K562 (cell line): ENCODE measurements around the gene CTSH.

Source experiments
- BCLAF1 ChIP-seq, 2 experiments: fragments of 450-650 bp in 1 of 2; IDR thresholded peaks; 2 replicates each; pipeline ENCODE4 v1.6.1; 2011 to 2017; ENCODE audit warnings: low read depth in 2 of 2, antibody characterized with exemption in 1 of 2, borderline replicate concordance in 1 of 2, low read length in 1 of 2, mild to moderate bottlenecking in 1 of 2, mixed read lengths in 1 of 2; ENCODE audit not compliant: control insufficient read depth in 1 of 2
- CHCHD3 ChIP-seq: fragments of 250-450 bp; sonication (Bioruptor Pico); IDR thresholded peaks from 2 replicates; pipeline ENCODE4 v2.1.2; 2022; ENCODE audit warnings: mild to moderate bottlenecking
- ELF4 ChIP-seq: fragments of 450-650 bp; formaldehyde crosslinking; IDR thresholded peaks from 2 replicates; pipeline ENCODE4 v1.4.0; 2022; ENCODE audit warnings: missing genetic modification characterization
- EZH2 ChIP-seq: IDR thresholded peaks from 2 replicates; pipeline ENCODE4 v1.6.1; 2012; ENCODE audit warnings: low read depth, mild to moderate bottlenecking, inconsistent platforms, low read length, borderline replicate concordance
- PCBP1 ChIP-seq: fragments of 200-400 bp; formaldehyde crosslinking; IDR thresholded peaks from 2 replicates; pipeline ENCODE4 v1.6.1; 2018; ENCODE audit warnings: mild to moderate bottlenecking, low read depth, low read length; ENCODE audit not compliant: poor library complexity, severe bottlenecking
- PHB ChIP-seq: fragments of 250-450 bp; sonication (Bioruptor Pico); IDR thresholded peaks from 2 replicates; pipeline ENCODE4 v1.5.0; 2021
- POLR2A ChIP-seq: fragments of 450-650 bp; conservative IDR thresholded peaks from 2 replicates; pipeline ENCODE4 v1.6.1; 2016
- POLR2G ChIP-seq: fragments of 200-400 bp; formaldehyde crosslinking; IDR thresholded peaks from 2 replicates; pipeline ENCODE4 v1.6.1; 2017; ENCODE audit warnings: low read depth, mild to moderate bottlenecking, antibody characterized with exemption, low read length, moderate library complexity
- SIX5 ChIP-seq, 2 experiments: IDR thresholded peaks; 2 replicates each; pipeline ENCODE4 v1.6.1; 2011; ENCODE audit warnings: low read length in 2 of 2, borderline replicate concordance in 1 of 2, low read depth in 1 of 2, mild to moderate bottlenecking in 1 of 2, moderate library complexity in 1 of 2; ENCODE audit not compliant: insufficient read depth in 1 of 2
- TF ChIP-seq, protein P1 (sequence below), 3 experiments: IDR thresholded peaks in 2 of 3; conservative IDR thresholded peaks in 1 of 3; 2 replicates each; pipeline ENCODE4 v1.5.1; 2011 to 2012; ENCODE audit warnings: low read length in 3 of 3, mild to moderate bottlenecking in 3 of 3, control low read depth in 2 of 3, improper control_type of control experiment in 1 of 3, inconsistent platforms in 1 of 3, low read depth in 1 of 3, mixed read lengths in 1 of 3, moderate library complexity in 1 of 3; ENCODE audit not compliant: insufficient read depth in 2 of 3

- no peak for TF ChIP-seq ELF4 (CRISPR knock-in tag)
- TF ChIP-seq PHB = no peak
- TF ChIP-seq EZH2 = no peak
- no peak for TF ChIP-seq SIX5 (IDR thresholded peaks at IDR 0.05; ENCODE audit: borderline replicate concordance in 1 of 2, insufficient read depth in 1 of 2, low read depth in 1 of 2, low read length in 2 of 2)
- TF ChIP-seq PCBP1 = no peak
- TF ChIP-seq, protein P1, sequence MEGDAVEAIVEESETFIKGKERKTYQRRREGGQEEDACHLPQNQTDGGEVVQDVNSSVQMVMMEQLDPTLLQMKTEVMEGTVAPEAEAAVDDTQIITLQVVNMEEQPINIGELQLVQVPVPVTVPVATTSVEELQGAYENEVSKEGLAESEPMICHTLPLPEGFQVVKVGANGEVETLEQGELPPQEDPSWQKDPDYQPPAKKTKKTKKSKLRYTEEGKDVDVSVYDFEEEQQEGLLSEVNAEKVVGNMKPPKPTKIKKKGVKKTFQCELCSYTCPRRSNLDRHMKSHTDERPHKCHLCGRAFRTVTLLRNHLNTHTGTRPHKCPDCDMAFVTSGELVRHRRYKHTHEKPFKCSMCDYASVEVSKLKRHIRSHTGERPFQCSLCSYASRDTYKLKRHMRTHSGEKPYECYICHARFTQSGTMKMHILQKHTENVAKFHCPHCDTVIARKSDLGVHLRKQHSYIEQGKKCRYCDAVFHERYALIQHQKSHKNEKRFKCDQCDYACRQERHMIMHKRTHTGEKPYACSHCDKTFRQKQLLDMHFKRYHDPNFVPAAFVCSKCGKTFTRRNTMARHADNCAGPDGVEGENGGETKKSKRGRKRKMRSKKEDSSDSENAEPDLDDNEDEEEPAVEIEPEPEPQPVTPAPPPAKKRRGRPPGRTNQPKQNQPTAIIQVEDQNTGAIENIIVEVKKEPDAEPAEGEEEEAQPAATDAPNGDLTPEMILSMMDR (IDR thresholded peaks at IDR 0.05 in 2 of 3, conservative IDR thresholded peaks at IDR 0.05 in 1 of 3; ENCODE audit: insufficient read depth in 2 of 3, low read depth in 1 of 3, low read length in 3 of 3) = no peak
- no peak for TF ChIP-seq POLR2G
- no peak for TF ChIP-seq BCLAF1 (IDR thresholded peaks at IDR 0.05; ENCODE audit: borderline replicate concordance in 1 of 2, control insufficient read depth in 1 of 2, low read depth in 2 of 2, low read length in 1 of 2)
- TF ChIP-seq CHCHD3 (CRISPR knock-in tag) = no peak
- TF ChIP-seq POLR2A = no peak
Measured at GRCh38 chr15:78968539-78969271, 23.9 kb upstream of the CTSH start.
